ENCODE results near the gene ELAVL1.

The ELAVL1 gene

GRCh38 chr19:7983995-7984837 is 21.2 kb downstream of the ELAVL1 start:
- no peak for DNase-seq

- no peak for DNase-seq
These were observed 22.0 kb downstream of the ELAVL1 start for GRCh38 chr19:7983286-7983950.

GRCh38 chr19:7982651-7983099 is 22.8 kb downstream of the ELAVL1 start:
- no peak for DNase-seq

GRCh38 chr19:7982103-7982502 is 23.3 kb downstream of the ELAVL1 start:
- DNase-seq = no peak

- no peak for DNase-seq
These were observed 23.8 kb downstream of the ELAVL1 start for GRCh38 chr19:7981661-7982060.

- no peak for DNase-seq
These were observed 24.2 kb downstream of the ELAVL1 start for GRCh38 chr19:7981199-7981598.

GRCh38 chr19:7980635-7981121 is 24.8 kb downstream of the ELAVL1 start:
- DNase-seq = no peak

GRCh38 chr19:7980168-7980567 is 25.3 kb downstream of the ELAVL1 start:
- DNase-seq = no peak

GRCh38 chr19:7979559-7979958 is 25.9 kb downstream of the ELAVL1 start:
- DNase-seq = no peak

GRCh38 chr19:7979011-7979410 is 26.4 kb downstream of the ELAVL1 start:
- DNase-seq = no peak

GRCh38 chr19:7978179-7978825 is 27.1 kb downstream of the ELAVL1 start:
- no peak for DNase-seq

GRCh38 chr19:7977723-7978040 is 27.8 kb downstream of the ELAVL1 start:
- DNase-seq = no peak

- no peak for DNase-seq
These were observed 28.3 kb downstream of the ELAVL1 start for GRCh38 chr19:7977021-7977722.

GRCh38 chr19:7976461-7976860 is 29.0 kb downstream of the ELAVL1 start:
- DNase-seq = no peak

GRCh38 chr19:7975037-7975436 is 30.4 kb downstream of the ELAVL1 start:
- DNase-seq = no peak

GRCh38 chr19:7973883-7974282 is 31.6 kb downstream of the ELAVL1 start:
- no peak for DNase-seq

- no peak for DNase-seq
These were observed 33.6 kb downstream of the ELAVL1 start for GRCh38 chr19:7971553-7972520.

GRCh38 chr19:7970716-7971448 is 34.6 kb downstream of the ELAVL1 start:
- DNase-seq = peak; percentile 16

GRCh38 chr19:7969555-7969939 is 35.9 kb downstream of the ELAVL1 start:
- DNase-seq = no peak

GRCh38 chr19:7968796-7969554 is 36.5 kb downstream of the ELAVL1 start:
- no peak for DNase-seq

All from HCEC 1CT (cell line).